Sigmoid colon (tissue), 7 donors: Measurements from ENCODE around the gene SNTB2. TPM values are rescaled to one million over a fixed set of nuclear protein-coding genes. Genes with fewer than 3 reads are reported as not detected.

Source experiments
- DNase-seq: peaks from one replicate; pipeline ENCODE4 v3.0.0-alpha.2; 2019
- H3K27ac ChIP-seq, 4 donors: fragments of 200-600 bp; sonication (generic); one replicate each; pipeline ENCODE4 v1.5.1; 2016 to 2019; ENCODE audit warnings: mild to moderate bottlenecking in 1 of 4
- H3K27me3 ChIP-seq, 3 donors: fragments of 200-600 bp; sonication (generic); one replicate each; pipeline ENCODE4 v1.5.1; 2019; ENCODE audit warnings: mild to moderate bottlenecking in 1 of 3
- H3K36me3 ChIP-seq, 4 donors: fragments of 200-600 bp; sonication (generic); one replicate each; pipeline ENCODE4 v1.5.1; 2016 to 2019
- H3K4me1 ChIP-seq, 4 donors: fragments of 200-600 bp; sonication (generic); one replicate each; pipeline ENCODE4 v1.5.1; 2017 to 2019
- H3K4me3 ChIP-seq, 4 donors: fragments of 200-600 bp; sonication (generic); one replicate each; pipeline ENCODE4 v1.5.1; 2017 to 2019; ENCODE audit warnings: mild to moderate bottlenecking in 2 of 4, moderate library complexity in 1 of 4
- H3K9me3 ChIP-seq, 4 donors: fragments of 200-600 bp in 3 of 4; sonication (generic) in 3 of 4; one replicate each; pipeline versions ENCODE4 v1.5.1 to v1.6.1; 2013 to 2019
- CTCF ChIP-seq, 4 experiments: fragments of 450-650 bp in 3 of 4; fragments of 200-600 bp in 1 of 4; IDR thresholded peaks; one replicate each; pipeline ENCODE4 v1.5.1; 2016 to 2019; ENCODE audit warnings: antibody characterized with exemption in 4 of 4, mild to moderate bottlenecking in 3 of 4, moderate library complexity in 2 of 4
- EP300 ChIP-seq, 4 donors: sonication (generic); formaldehyde crosslinking; IDR thresholded peaks; one replicate each; pipeline ENCODE4 v1.6.1; 2017; ENCODE audit warnings: antibody characterized with exemption in 4 of 4
- POLR2A ChIP-seq, 2 donors: fragments of 450-650 bp; IDR thresholded peaks; one replicate each; pipeline ENCODE4 v1.6.1; 2016; ENCODE audit warnings: antibody characterized with exemption in 2 of 2, mild to moderate bottlenecking in 2 of 2, moderate library complexity in 2 of 2
- POLR2AphosphoS5 ChIP-seq, 4 donors: sonication (generic); formaldehyde crosslinking; IDR thresholded peaks; one replicate each; pipeline ENCODE4 v1.6.1; 2017; ENCODE audit warnings: antibody characterized with exemption in 4 of 4
- WGBS, 2 donors: extraction: QIAGEN DNeasy Blood & Tissue Kit; methylation state at CpG; one replicate each; pipeline ENCODE4 v1.1.7; 2013; 5-methylcytosine and 5-hydroxymethylcytosine counted together
- intact Hi-C: fragments of 100-400 bp; cut with DNase I; formaldehyde crosslinking; loops from one replicate; pipeline ENCODE4 v1.15.1; 2023
- polyA plus RNA-seq, 3 donors: library from polyadenylated mRNA; stranded (reverse); fragments of 200-250 nt; gene quantifications; one replicate each; pipeline ENCODE4 v1.2.3, GENCODE V29; 2013
- total RNA-seq, 4 donors: library from RNA; depleted of rRNA; stranded (reverse); fragments of >200 nt; gene quantifications; one replicate each; pipeline ENCODE4 v1.1.0, GENCODE V29; 2016
- donor health status: healthy with polysubstance abuse.
- donor health status: Bipolar disorder and iron deficiency.
- donor health status: healthy.

Gene SNTB2
- total and polyA plus RNA-seq, 7 donors = 4.2 to 38.2 (median 23.2) TPM

DNA sequence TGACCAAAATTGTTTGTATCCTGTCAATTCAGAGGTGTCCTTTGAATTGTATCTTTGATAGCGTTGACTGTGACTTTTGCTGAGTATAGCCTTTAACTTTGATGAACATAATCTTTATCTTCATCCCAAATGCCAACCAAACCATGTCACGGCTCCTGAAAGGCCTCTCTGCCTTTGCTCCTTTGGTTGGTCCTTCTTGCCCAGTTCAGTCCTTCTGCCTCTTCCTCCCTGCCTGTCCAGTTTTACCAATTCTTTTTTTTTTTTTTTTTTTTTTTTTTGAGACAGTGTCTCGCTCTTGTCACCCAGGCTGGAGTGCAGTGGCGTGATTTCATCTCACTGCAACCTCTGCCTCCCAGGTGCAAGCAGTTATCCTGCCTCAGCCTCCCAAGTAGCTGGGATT is 111.3 kb downstream of the SNTB2 start:
- no peak overlapping the region for H3K4me3 ChIP-seq
- H3K4me1 ChIP-seq = no peaks in the 10 kb centered on the region
- intact Hi-C loops = no loop called here
- DNase-seq = no peak
- H3K27me3 ChIP-seq = no peaks in the 10 kb centered on the region
- H3K9me3 ChIP-seq = no peaks in the 10 kb centered on the region
- 97 to 100% methylated on average over 4 of the region's 4 CpGs for WGBS, 2 donors
- H3K36me3 ChIP-seq = peaks cover 0 to 42% (median 6%) of the 10 kb centered on the region in 4 donors
- no peak overlapping the region for H3K27ac ChIP-seq
- TF ChIP-seq POLR2A (IDR thresholded peaks at IDR 0.05) = no peak
- TF ChIP-seq EP300 (IDR thresholded peaks at IDR 0.05) = no peak
- no peak for TF ChIP-seq POLR2AphosphoS5 (IDR thresholded peaks at IDR 0.05)
- TF ChIP-seq CTCF (IDR thresholded peaks at IDR 0.05) = no peak

GRCh38 chr16:69301187-69301586 is 114.2 kb downstream of the SNTB2 start:
- Histone ChIP-seq H3K27ac (no peak overlapping the region), H3K4me1 (no peaks in the 10 kb centered on the region), H3K9me3 (no peaks in the 10 kb centered on the region), H3K27me3 (no peaks in the 10 kb centered on the region), H3K36me3 (peaks cover 0 to 52% (median 6%) of the 10 kb centered on the region in 4 donors), H3K4me3 (no peak overlapping the region)
- intact Hi-C loops = no loop called here
- no peak for DNase-seq
- no peak for TF ChIP-seq POLR2A (IDR thresholded peaks at IDR 0.05)
- TF ChIP-seq POLR2AphosphoS5 (IDR thresholded peaks at IDR 0.05) = no peak
- TF ChIP-seq CTCF (IDR thresholded peaks at IDR 0.05) = no peak
- TF ChIP-seq EP300 (IDR thresholded peaks at IDR 0.05) = no peak
- WGBS, 2 donors = 61 to 71% methylated on average over 1 of the region's 1 CpG

GRCh38 chr16:69301861-69302260 is 114.9 kb downstream of the SNTB2 start:
- DNase-seq = no peak
- whole genome bisulfite sequencing, 2 donors = 94 to 97% methylated on average over 4 of the region's 4 CpGs
- no peaks in the 10 kb centered on the region for H3K9me3 ChIP-seq
- TF ChIP-seq CTCF (IDR thresholded peaks at IDR 0.05) (no peak), EP300 (IDR thresholded peaks at IDR 0.05) (no peak), POLR2AphosphoS5 (IDR thresholded peaks at IDR 0.05) (no peak), POLR2A (IDR thresholded peaks at IDR 0.05) (no peak)
- H3K27ac ChIP-seq = no peak overlapping the region
- H3K4me1 ChIP-seq = no peaks in the 10 kb centered on the region
- H3K36me3 ChIP-seq = peaks cover 0 to 52% (median 6%) of the 10 kb centered on the region in 4 donors
- intact Hi-C loops = no loop called here
- no peak overlapping the region for H3K4me3 ChIP-seq
- no peaks in the 10 kb centered on the region for H3K27me3 ChIP-seq

GRCh38 chr16:69302301-69302700 is 115.3 kb downstream of the SNTB2 start:
- no peak for DNase-seq

More at GRCh38 chr16:69302301-69302700, 115.3 kb downstream of the SNTB2 start:
- no peak overlapping the region for H3K27ac ChIP-seq
- peaks cover 0 to 52% (median 6%) of the 10 kb centered on the region in 4 donors for H3K36me3 ChIP-seq
- no peaks in the 10 kb centered on the region for H3K9me3 ChIP-seq
- TF ChIP-seq CTCF (IDR thresholded peaks at IDR 0.05) = no peak
- H3K4me3 ChIP-seq = no peak overlapping the region
- H3K4me1 ChIP-seq = no peaks in the 10 kb centered on the region
- no peaks in the 10 kb centered on the region for H3K27me3 ChIP-seq
- 95% methylated on average over 4 of the region's 4 CpGs for WGBS, 2 donors
- intact Hi-C loops = no loop called here
